ENCODE results near the gene WNT7A.

Gene WNT7A

DNA sequence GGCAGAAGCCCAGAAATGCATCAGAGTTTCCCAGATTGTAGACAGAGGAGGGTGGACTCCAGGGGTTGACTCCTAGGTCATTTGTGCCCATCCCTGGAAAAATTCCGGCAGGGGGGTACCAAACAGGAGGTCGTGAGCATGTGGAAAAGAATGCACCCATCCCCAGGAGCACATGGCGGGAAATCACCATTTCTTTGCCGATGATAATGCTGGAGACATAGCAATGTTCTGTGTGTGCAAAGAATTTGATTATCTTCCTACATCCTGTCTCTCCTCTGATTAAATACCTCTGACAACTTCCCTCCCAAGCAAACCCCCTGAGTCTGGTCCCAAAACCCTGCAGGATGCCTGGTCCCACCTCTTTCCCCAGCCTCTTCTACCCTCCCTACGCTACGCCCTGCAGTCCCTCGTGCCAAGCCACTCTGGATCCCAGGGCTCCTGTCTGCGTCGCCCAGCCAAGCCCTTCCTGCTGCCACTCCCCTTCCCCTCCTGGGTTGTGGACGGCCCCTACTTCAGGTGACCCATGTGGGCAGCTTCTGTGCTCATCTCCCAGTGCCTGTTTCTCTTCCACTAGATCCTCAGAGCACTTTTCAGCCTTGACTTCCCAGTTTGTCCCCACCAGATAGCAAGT is 15.8 kb downstream of the WNT7A start:
- H3K4me2 ChIP-seq (ENCODE audit: low read depth, low read length, poor library complexity, severe bottlenecking), result no peak overlapping the region
- no peaks in the 10 kb centered on the region for H3F3A ChIP-seq (ENCODE audit: low read depth)
- TF ChIP-seq, protein P1, sequence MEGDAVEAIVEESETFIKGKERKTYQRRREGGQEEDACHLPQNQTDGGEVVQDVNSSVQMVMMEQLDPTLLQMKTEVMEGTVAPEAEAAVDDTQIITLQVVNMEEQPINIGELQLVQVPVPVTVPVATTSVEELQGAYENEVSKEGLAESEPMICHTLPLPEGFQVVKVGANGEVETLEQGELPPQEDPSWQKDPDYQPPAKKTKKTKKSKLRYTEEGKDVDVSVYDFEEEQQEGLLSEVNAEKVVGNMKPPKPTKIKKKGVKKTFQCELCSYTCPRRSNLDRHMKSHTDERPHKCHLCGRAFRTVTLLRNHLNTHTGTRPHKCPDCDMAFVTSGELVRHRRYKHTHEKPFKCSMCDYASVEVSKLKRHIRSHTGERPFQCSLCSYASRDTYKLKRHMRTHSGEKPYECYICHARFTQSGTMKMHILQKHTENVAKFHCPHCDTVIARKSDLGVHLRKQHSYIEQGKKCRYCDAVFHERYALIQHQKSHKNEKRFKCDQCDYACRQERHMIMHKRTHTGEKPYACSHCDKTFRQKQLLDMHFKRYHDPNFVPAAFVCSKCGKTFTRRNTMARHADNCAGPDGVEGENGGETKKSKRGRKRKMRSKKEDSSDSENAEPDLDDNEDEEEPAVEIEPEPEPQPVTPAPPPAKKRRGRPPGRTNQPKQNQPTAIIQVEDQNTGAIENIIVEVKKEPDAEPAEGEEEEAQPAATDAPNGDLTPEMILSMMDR (conservative IDR thresholded peaks at IDR 0.05; ENCODE audit: low read length), result no peak
- TF ChIP-seq EZH2phosphoT487 (IDR thresholded peaks at IDR 0.05; ENCODE audit: borderline replicate concordance), result no peak
- H3K9me3 ChIP-seq (ENCODE audit: insufficient read depth, low read depth, low read length), result no peaks in the 10 kb centered on the region
- H3K36me3 ChIP-seq (ENCODE audit: insufficient read depth, low read length), result no peaks in the 10 kb centered on the region
- H3K9me2 ChIP-seq (replicated peaks; ENCODE audit: low read depth, low read length), result no peaks in the 10 kb centered on the region
- H2AFZ ChIP-seq (ENCODE audit: low read length), result no peak overlapping the region
- no peaks in the 10 kb centered on the region for H3K27me3 ChIP-seq (ENCODE audit: insufficient read depth, low read length, poor library complexity, severe bottlenecking)
- H3K79me2 ChIP-seq (ENCODE audit: insufficient read depth, low read length), result no peaks in the 10 kb centered on the region
- H4K20me1 ChIP-seq (ENCODE audit: insufficient read depth, low read length, poor library complexity, severe bottlenecking), result no peaks in the 10 kb centered on the region
- H3K9ac ChIP-seq (ENCODE audit: low read depth, low read length, poor library complexity, severe bottlenecking), result no peak overlapping the region
- H3K4me1 ChIP-seq (ENCODE audit: insufficient read depth, low read length, poor library complexity, severe bottlenecking), result peaks cover 13% of the 10 kb centered on the region
- no peak overlapping the region for H3K4me3 ChIP-seq (ENCODE audit: low read length, poor library complexity, severe bottlenecking)

DNA sequence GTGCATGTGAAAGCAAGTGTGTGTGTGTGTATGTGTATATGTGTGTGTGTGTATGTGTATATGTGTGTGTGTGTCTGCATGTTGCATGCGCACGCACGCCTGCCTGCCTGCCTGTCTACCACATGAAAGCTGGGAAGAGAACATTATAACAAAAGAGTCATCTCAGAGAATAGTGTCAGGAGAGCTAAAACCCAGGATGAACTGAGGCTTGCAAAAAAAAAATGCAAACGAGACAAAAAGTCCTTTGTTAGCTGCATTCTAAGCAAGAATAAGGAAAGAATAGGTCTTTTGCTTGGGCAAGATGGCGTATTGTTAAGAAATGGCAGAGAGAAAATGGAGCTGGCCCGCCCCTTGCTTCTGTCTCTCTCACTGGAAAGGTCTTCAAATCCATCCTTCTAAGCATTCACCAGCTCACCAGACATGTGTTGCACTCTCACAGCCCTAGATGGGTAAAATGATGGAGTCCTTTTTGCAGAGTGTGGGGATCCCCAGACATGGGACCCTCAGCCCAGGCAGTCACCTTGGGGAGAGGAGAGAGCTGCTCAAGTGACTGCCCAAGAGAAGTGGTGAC is 16.4 kb downstream of the WNT7A start:
- peaks cover 13% of the 10 kb centered on the region for H3K4me1 ChIP-seq (ENCODE audit: insufficient read depth, low read length, poor library complexity, severe bottlenecking)
- H3K36me3 ChIP-seq (ENCODE audit: insufficient read depth, low read length), result no peaks in the 10 kb centered on the region
- TF ChIP-seq EZH2phosphoT487 (IDR thresholded peaks at IDR 0.05; ENCODE audit: borderline replicate concordance), result no peak
- TF ChIP-seq, protein P1 (conservative IDR thresholded peaks at IDR 0.05; ENCODE audit: low read length), result no peak
- H3K79me2 ChIP-seq (ENCODE audit: insufficient read depth, low read length), result no peaks in the 10 kb centered on the region
- H2AFZ ChIP-seq (ENCODE audit: low read length), result no peak overlapping the region
- no peaks in the 10 kb centered on the region for H4K20me1 ChIP-seq (ENCODE audit: insufficient read depth, low read length, poor library complexity, severe bottlenecking)
- no peaks in the 10 kb centered on the region for H3K9me3 ChIP-seq (ENCODE audit: insufficient read depth, low read depth, low read length)
- H3K4me2 ChIP-seq (ENCODE audit: low read depth, low read length, poor library complexity, severe bottlenecking), result no peak overlapping the region
- no peaks in the 10 kb centered on the region for H3F3A ChIP-seq (ENCODE audit: low read depth)
- no peaks in the 10 kb centered on the region for H3K27me3 ChIP-seq (ENCODE audit: insufficient read depth, low read length, poor library complexity, severe bottlenecking)
- no peaks in the 10 kb centered on the region for H3K9me2 ChIP-seq (replicated peaks; ENCODE audit: low read depth, low read length)
- H3K9ac ChIP-seq (ENCODE audit: low read depth, low read length, poor library complexity, severe bottlenecking), result no peak overlapping the region
- no peak overlapping the region for H3K4me3 ChIP-seq (ENCODE audit: low read length, poor library complexity, severe bottlenecking)

DNA sequence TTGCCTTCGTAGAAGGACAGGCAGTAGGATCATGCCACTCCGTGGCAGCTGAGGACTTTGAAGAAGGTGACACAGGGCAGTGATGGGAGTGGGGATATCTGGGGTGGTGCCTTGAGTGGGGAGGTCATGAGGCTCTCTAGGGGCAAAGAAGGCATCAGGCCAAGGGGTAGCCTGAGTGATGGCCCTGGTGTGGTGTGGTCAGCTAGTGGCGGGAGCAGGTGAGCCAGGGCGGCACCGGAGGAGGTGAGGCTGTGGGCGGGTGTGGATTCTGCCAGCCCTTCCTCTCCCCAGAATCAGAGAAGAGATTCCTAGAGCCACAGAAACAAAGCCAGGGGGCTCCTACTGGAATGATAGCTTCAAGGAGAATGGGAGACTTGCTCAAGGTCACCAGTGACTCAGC is 18.4 kb downstream of the WNT7A start:
- no peaks in the 10 kb centered on the region for H3F3A ChIP-seq (ENCODE audit: low read depth)
- H3K27me3 ChIP-seq (ENCODE audit: insufficient read depth, low read length, poor library complexity, severe bottlenecking), result no peaks in the 10 kb centered on the region
- no peaks in the 10 kb centered on the region for H3K79me2 ChIP-seq (ENCODE audit: insufficient read depth, low read length)
- H3K9me2 ChIP-seq (replicated peaks; ENCODE audit: low read depth, low read length), result no peaks in the 10 kb centered on the region
- H3K9ac ChIP-seq (ENCODE audit: low read depth, low read length, poor library complexity, severe bottlenecking), result no peak overlapping the region
- no peak overlapping the region for H2AFZ ChIP-seq (ENCODE audit: low read length)
- H3K9me3 ChIP-seq (ENCODE audit: insufficient read depth, low read depth, low read length), result no peaks in the 10 kb centered on the region
- no peaks in the 10 kb centered on the region for H4K20me1 ChIP-seq (ENCODE audit: insufficient read depth, low read length, poor library complexity, severe bottlenecking)
- peaks cover 8% of the 10 kb centered on the region for H3K4me1 ChIP-seq (ENCODE audit: insufficient read depth, low read length, poor library complexity, severe bottlenecking)
- no peaks in the 10 kb centered on the region for H3K36me3 ChIP-seq (ENCODE audit: insufficient read depth, low read length)
- TF ChIP-seq, protein P1 (conservative IDR thresholded peaks at IDR 0.05; ENCODE audit: low read length), result no peak
- no peak for TF ChIP-seq EZH2phosphoT487 (IDR thresholded peaks at IDR 0.05; ENCODE audit: borderline replicate concordance)
- no peak overlapping the region for H3K4me3 ChIP-seq (ENCODE audit: low read length, poor library complexity, severe bottlenecking)
- no peak overlapping the region for H3K4me2 ChIP-seq (ENCODE audit: low read depth, low read length, poor library complexity, severe bottlenecking)
